Vagina (tissue), 2 donors: ENCODE measurements around the gene OLR1. TPM values are rescaled to one million over a fixed set of nuclear protein-coding genes. Genes with fewer than 3 reads are reported as not detected.
"Not testable (repeated sequence)": the region's sequence is repeated elsewhere in the genome, so short reads cannot be mapped to it uniquely, and the experiment has no call there.

Experiments used
- DNase-seq, 2 donors: peaks; one replicate each; pipeline ENCODE4 v3.0.0-alpha.2; 2017; ENCODE audit errors: extremely low spot score in 2 of 2
- H3K27ac ChIP-seq: fragments of 200-600 bp; sonication (generic); one replicate; pipeline ENCODE4 v1.5.1; 2019
- H3K27me3 ChIP-seq: fragments of 200-600 bp; sonication (generic); one replicate; pipeline ENCODE4 v1.5.1; 2019
- H3K36me3 ChIP-seq, 2 donors: fragments of 200-600 bp; sonication (generic); one replicate each; pipeline ENCODE4 v1.5.1; 2017 to 2019
- H3K4me1 ChIP-seq: fragments of 200-600 bp; sonication (generic); one replicate; pipeline ENCODE4 v1.5.1; 2019
- H3K4me3 ChIP-seq, 2 donors: fragments of 200-600 bp; sonication (generic); 1 replicate in 1 of 2; 2 replicates in 1 of 2; pipeline ENCODE4 v1.5.1; 2016 to 2019
- H3K9me3 ChIP-seq: fragments of 200-600 bp; sonication (generic); one replicate; pipeline ENCODE4 v1.5.1; 2019
- CTCF ChIP-seq, 3 experiments: fragments of 450-650 bp in 2 of 3; fragments of 200-600 bp in 1 of 3; sonication (generic) in 1 of 3; IDR thresholded peaks; one replicate each; pipeline ENCODE4 v1.5.1; 2017 to 2019; ENCODE audit warnings: antibody characterized with exemption in 3 of 3, mild to moderate bottlenecking in 2 of 3, moderate library complexity in 2 of 3
- POLR2A ChIP-seq, 2 donors: fragments of 450-650 bp; IDR thresholded peaks; one replicate each; pipeline ENCODE4 v1.6.1; 2017; ENCODE audit warnings: antibody characterized with exemption in 2 of 2, mild to moderate bottlenecking in 2 of 2, moderate library complexity in 2 of 2
- POLR2AphosphoS5 ChIP-seq, 2 donors: sonication (generic); formaldehyde crosslinking; IDR thresholded peaks; one replicate each; pipeline ENCODE4 v1.9.0; 2017; ENCODE audit warnings: antibody characterized with exemption in 2 of 2, mild to moderate bottlenecking in 2 of 2, low read depth in 1 of 2; ENCODE audit not compliant: insufficient read depth in 1 of 2
- intact Hi-C: fragments of 100-400 bp; cut with DNase I; formaldehyde crosslinking; loops from one replicate; pipeline ENCODE4 v1.15.1; 2023
- total RNA-seq: library from RNA; depleted of rRNA; stranded (reverse); fragments of >200 nt; gene quantifications from one replicate; pipeline ENCODE4 v1.2.3, GENCODE V29; 2016

The OLR1 gene
- total RNA-seq = not detected

- H3K9me3 ChIP-seq = no peaks in the 10 kb centered on the region
- H3K4me1 ChIP-seq = no peaks in the 10 kb centered on the region
- no peak within 1 kb of the TSS for H3K4me3 ChIP-seq
- TF ChIP-seq CTCF (IDR thresholded peaks at IDR 0.05) (no peak), POLR2A (IDR thresholded peaks at IDR 0.05) (no peak)
- intact Hi-C loops = no loop called here
- no peak within 1 kb of the TSS for H3K27ac ChIP-seq
- no peak for DNase-seq
- H3K36me3 ChIP-seq = no peaks in the 10 kb centered on the region
- no peaks in the 10 kb centered on the region for H3K27me3 ChIP-seq
These were observed at the start of gene OLR1 for GRCh38 chr12:10171973-10172728. TSS of gene OLR1 (minus strand) at chr12:10172132. CDS start at chr12:10172077, 55 bp downstream.

- TF ChIP-seq POLR2A (IDR thresholded peaks at IDR 0.05) (no peak), POLR2AphosphoS5 (IDR thresholded peaks at IDR 0.05; ENCODE audit: insufficient read depth in 1 of 2, low read depth in 1 of 2) (peak in 1 of 2 donors; percentile 89)
These were observed 48.6 kb upstream of the OLR1 start for GRCh38 chr12:10220398-10221077.

GRCh38 chr12:10218021-10218420, 46.1 kb upstream of the OLR1 start:
- peaks cover 7 to 52% of the 10 kb centered on the region in 2 donors for H3K36me3 ChIP-seq
- DNase-seq = no peak
- peaks cover 29% of the 10 kb centered on the region for H3K4me1 ChIP-seq
- no peak overlapping the region for H3K4me3 ChIP-seq
- intact Hi-C loops = no loop called here
- no peak for TF ChIP-seq POLR2A (IDR thresholded peaks at IDR 0.05)
- no peak for TF ChIP-seq CTCF (IDR thresholded peaks at IDR 0.05)
- TF ChIP-seq POLR2AphosphoS5 (IDR thresholded peaks at IDR 0.05; ENCODE audit: insufficient read depth in 1 of 2, low read depth in 1 of 2) = no peak
- H3K27ac ChIP-seq = no peak overlapping the region
- no peaks in the 10 kb centered on the region for H3K27me3 ChIP-seq
- no peaks in the 10 kb centered on the region for H3K9me3 ChIP-seq

More at GRCh38 chr12:10220398-10221077, 48.6 kb upstream of the OLR1 start:
- H3K36me3 ChIP-seq = peaks cover 7 to 67% of the 10 kb centered on the region in 2 donors
- no peaks in the 10 kb centered on the region for H3K27me3 ChIP-seq
- DNase-seq = no peak
- no peak overlapping the region for H3K4me3 ChIP-seq
- H3K27ac ChIP-seq = peak overlapping the region; percentile 47
- no peaks in the 10 kb centered on the region for H3K9me3 ChIP-seq
- intact Hi-C loops = no loop called here
- H3K4me1 ChIP-seq = peaks cover 14% of the 10 kb centered on the region

- Histone ChIP-seq H3K27ac (peak overlapping the region; percentile 20), H3K36me3 (peaks cover 0 to 32% of the 10 kb centered on the region in 2 donors), H3K4me1 (peaks cover 29% of the 10 kb centered on the region)
- DNase-seq, H3K9me3 ChIP-seq, intact Hi-C loops, H3K27me3 ChIP-seq, H3K4me3 ChIP-seq: not testable (repeated sequence)
These were observed 44.0 kb upstream of the OLR1 start for GRCh38 chr12:10215946-10216345.

GRCh38 chr12:10215436-10215835, 43.5 kb upstream of the OLR1 start:
- Histone ChIP-seq H3K9me3 (no peaks in the 10 kb centered on the region), H3K27ac (peak overlapping the region; percentile 99), H3K4me3 (peak overlapping the region; percentile 82 to 87), H3K27me3 (no peaks in the 10 kb centered on the region), H3K36me3 (peaks cover 0 to 27% of the 10 kb centered on the region in 2 donors), H3K4me1 (peaks cover 24% of the 10 kb centered on the region)
- intact Hi-C loops = no loop called here
- no peak for DNase-seq
- TF ChIP-seq CTCF (IDR thresholded peaks at IDR 0.05) (no peak), POLR2AphosphoS5 (IDR thresholded peaks at IDR 0.05; ENCODE audit: insufficient read depth in 1 of 2, low read depth in 1 of 2) (no peak), POLR2A (IDR thresholded peaks at IDR 0.05) (no peak)

GRCh38 chr12:10214895-10215267, 42.9 kb upstream of the OLR1 start:
- Histone ChIP-seq H3K4me3 (peak overlapping the region; percentile 82 to 87), H3K27me3 (no peaks in the 10 kb centered on the region), H3K36me3 (peaks cover 0 to 21% of the 10 kb centered on the region in 2 donors), H3K27ac (peak overlapping the region; percentile 99), H3K9me3 (no peaks in the 10 kb centered on the region), H3K4me1 (peaks cover 18% of the 10 kb centered on the region)
- DNase-seq = no peak
- intact Hi-C loops = no loop called here
- TF ChIP-seq CTCF (IDR thresholded peaks at IDR 0.05) = no peak
